GM23248 (cell line): ENCODE measurements around the gene TCF4. TPM values are rescaled to one million over a fixed set of nuclear protein-coding genes. Genes with fewer than 3 reads are reported as not detected.

Experiments used
- DNase-seq: peaks from one replicate; pipeline ENCODE4 v3.0.0-alpha.2; 2015
- H2AFZ ChIP-seq: fragments of 200-600 bp; sonication (generic); 2 replicates; pipeline ENCODE4 v1.6.1; 2016; ENCODE audit warnings: antibody characterized with exemption
- H3F3A ChIP-seq: fragments of 200-600 bp; sonication (generic); 2 replicates; pipeline ENCODE4 v1.6.1; 2016; ENCODE audit warnings: mild to moderate bottlenecking, antibody characterized with exemption, mixed run types; ENCODE audit not compliant: insufficient read depth
- H3K27ac ChIP-seq: fragments of 200-600 bp; sonication (generic); 2 replicates; pipeline ENCODE4 v1.5.1; 2016; ENCODE audit warnings: mild to moderate bottlenecking
- H3K27me3 ChIP-seq: fragments of 200-600 bp; sonication (generic); replicated peaks from 2 replicates; pipeline ENCODE4 v1.6.1; 2016; ENCODE audit warnings: mild to moderate bottlenecking; ENCODE audit not compliant: insufficient read depth
- H3K36me3 ChIP-seq: fragments of 200-600 bp; sonication (generic); 2 replicates; pipeline ENCODE4 v1.6.1; 2016; ENCODE audit warnings: low read depth, mild to moderate bottlenecking
- H3K4me1 ChIP-seq: fragments of 200-600 bp; sonication (generic); 2 replicates; pipeline ENCODE4 v1.6.1; 2016; ENCODE audit warnings: mild to moderate bottlenecking; ENCODE audit not compliant: insufficient read depth
- H3K4me2 ChIP-seq: fragments of 200-600 bp; sonication (generic); one replicate; pipeline ENCODE4 v1.6.1; 2016; ENCODE audit warnings: mild to moderate bottlenecking; ENCODE audit not compliant: unreplicated experiment
- H3K4me3 ChIP-seq: fragments of 200-600 bp; sonication (generic); 2 replicates; pipeline ENCODE4 v1.5.1; 2016; ENCODE audit warnings: mild to moderate bottlenecking
- H3K79me2 ChIP-seq: fragments of 200-600 bp; sonication (generic); 2 replicates; pipeline ENCODE4 v1.6.1; 2016; ENCODE audit warnings: mild to moderate bottlenecking; ENCODE audit not compliant: insufficient read depth
- H3K9ac ChIP-seq: fragments of 200-600 bp; sonication (generic); 2 replicates; pipeline ENCODE4 v1.6.1; 2016; ENCODE audit warnings: mild to moderate bottlenecking
- H3K9me2 ChIP-seq: fragments of 200-600 bp; sonication (generic); 2 replicates; pipeline ENCODE4 v1.6.1; 2016; ENCODE audit warnings: mixed run types, mild to moderate bottlenecking, moderate library complexity; ENCODE audit not compliant: insufficient read depth
- H3K9me3 ChIP-seq: fragments of 200-600 bp; sonication (generic); one replicate; pipeline ENCODE4 v1.6.1; 2017; ENCODE audit warnings: low read depth
- H4K20me1 ChIP-seq: fragments of 200-600 bp; sonication (generic); 2 replicates; pipeline ENCODE4 v1.6.0; 2016; ENCODE audit not compliant: insufficient read depth
- EZH2 ChIP-seq: fragments of 200-600 bp; sonication (generic); IDR thresholded peaks from 2 replicates; pipeline ENCODE4 v1.6.1; 2018; ENCODE audit warnings: antibody characterized with exemption, mild to moderate bottlenecking; ENCODE audit not compliant: insufficient read depth, poor library complexity, severe bottlenecking
- EZH2phosphoT487 ChIP-seq: fragments of 200-600 bp; sonication (generic); IDR thresholded peaks from 2 replicates; pipeline ENCODE4 v1.6.1; 2018; ENCODE audit warnings: antibody characterized with exemption, moderate library complexity, mild to moderate bottlenecking, low read depth; ENCODE audit not compliant: insufficient read depth
- WGBS, 2 experiments: methylation state at CpG; one replicate each; pipeline ENCODE4 v1.1.6; 2015 to 2017; ENCODE audit warnings: low lambda C conversion rate in 2 of 2, low coverage in 1 of 2; ENCODE audit errors: missing lambda C conversion rate in 2 of 2; 5-methylcytosine and 5-hydroxymethylcytosine counted together
- in situ Hi-C: fragments of 300-500 bp; cut with MboI; formaldehyde crosslinking; loops from 2 replicates; pipeline ENCODE4 v1.15.0; 2020
- polyA plus RNA-seq: library from polyadenylated mRNA; unstranded; fragments of >200 nt; fragmentation: Nextera tagmentation; extraction: Ambion mirVana; gene quantifications from 2 replicates; pipeline ENCODE4 v1.2.1, GENCODE V29; 2016
- total RNA-seq: library from RNA; depleted of rRNA; stranded (reverse); fragments of >200 nt; shearing (Covaris generic); gene quantifications from 2 replicates; pipeline ENCODE4 v1.2.3, GENCODE V29; 2014

TCF4 gene
- total and polyA plus RNA-seq, 2 experiments from 2014 or later, result 54.5 to 59.3 TPM

GRCh38 chr18:55440988-55441387 is 147.0 kb downstream of the TCF4 start:
- Histone ChIP-seq H3K27me3 (no peaks in the 10 kb centered on the region), H3K79me2 (peaks cover 90% of the 10 kb centered on the region), H4K20me1 (no peaks in the 10 kb centered on the region)

GRCh38 chr18:55439056-55439455 is 148.9 kb downstream of the TCF4 start:
- TF ChIP-seq EZH2, result no peak
- TF ChIP-seq EZH2phosphoT487, result no peak
- H3K9ac ChIP-seq, result no peak overlapping the region
- H3K27ac ChIP-seq, result no peak overlapping the region
- no peaks in the 10 kb centered on the region for H3K36me3 ChIP-seq
- no peaks in the 10 kb centered on the region for H3K9me3 ChIP-seq
- no peaks in the 10 kb centered on the region for H4K20me1 ChIP-seq
- no peak for DNase-seq
- peaks cover 11% of the 10 kb centered on the region for H3K4me1 ChIP-seq
- 96 to 100% methylated on average over 3 of the region's 3 CpGs for WGBS, 2 experiments
- H3F3A ChIP-seq, result peaks cover 14% of the 10 kb centered on the region; the same call in 1 of the 2 replicates
- peaks cover 82% of the 10 kb centered on the region for H3K79me2 ChIP-seq
- H2AFZ ChIP-seq, result no peak overlapping the region
- no peaks in the 10 kb centered on the region for H3K27me3 ChIP-seq
- in situ Hi-C loops, result no loop called here
- H3K9me2 ChIP-seq, result no peaks in the 10 kb centered on the region
- H3K4me3 ChIP-seq, result no peak overlapping the region
- H3K4me2 ChIP-seq, result no peak overlapping the region

More at GRCh38 chr18:55440988-55441387, 147.0 kb downstream of the TCF4 start:
- Histone ChIP-seq H3K4me2 (no peak overlapping the region), H3F3A (peaks cover 4% of the 10 kb centered on the region; the same call in 1 of the 2 replicates), H3K9ac (no peak overlapping the region), H3K4me1 (0 out of 2 replicates have a peak, but pooled peaks cover under 1% of the 10 kb centered on the region), H3K36me3 (no peaks in the 10 kb centered on the region), H2AFZ (no peak overlapping the region), H3K4me3 (no peak overlapping the region), H3K9me3 (no peaks in the 10 kb centered on the region), H3K27ac (no peak overlapping the region), H3K9me2 (no peaks in the 10 kb centered on the region)
- DNase-seq, result no peak
- in situ Hi-C loops, result no loop called here
- TF ChIP-seq EZH2phosphoT487, result no peak
- no peak for TF ChIP-seq EZH2

- no peak overlapping the region for H3K4me2 ChIP-seq
- H3K9me2 ChIP-seq, result no peaks in the 10 kb centered on the region
- WGBS, 2 experiments, result 95 to 100% methylated on average over 1 of the region's 1 CpG
- peaks cover 11% of the 10 kb centered on the region for H3K4me1 ChIP-seq
- no peak for TF ChIP-seq EZH2
- TF ChIP-seq EZH2phosphoT487, result no peak
- H4K20me1 ChIP-seq, result no peaks in the 10 kb centered on the region
- H3K27ac ChIP-seq, result no peak overlapping the region
- no peak overlapping the region for H3K4me3 ChIP-seq
- peaks cover 79% of the 10 kb centered on the region for H3K79me2 ChIP-seq
- H3K9ac ChIP-seq, result no peak overlapping the region
- H3K36me3 ChIP-seq, result no peaks in the 10 kb centered on the region
- H2AFZ ChIP-seq, result no peak overlapping the region
- H3F3A ChIP-seq, result peaks cover 10% of the 10 kb centered on the region; the same call in 1 of the 2 replicates
- DNase-seq, result peak; percentile 47
- H3K9me3 ChIP-seq, result no peaks in the 10 kb centered on the region
- in situ Hi-C loops, result no loop called here
- H3K27me3 ChIP-seq, result no peaks in the 10 kb centered on the region
These were observed 152.4 kb downstream of the TCF4 start for GRCh38 chr18:55435592-55435991.

- Histone ChIP-seq H3K79me2 (peaks cover 76% of the 10 kb centered on the region), H3K9me3 (no peaks in the 10 kb centered on the region), H3K4me3 (no peak overlapping the region), H3K4me1 (peaks cover 11% of the 10 kb centered on the region), H3K9me2 (no peaks in the 10 kb centered on the region), H4K20me1 (no peaks in the 10 kb centered on the region), H2AFZ (no peak overlapping the region), H3K4me2 (no peak overlapping the region), H3K36me3 (no peaks in the 10 kb centered on the region), H3K9ac (no peak overlapping the region), H3F3A (peaks cover 10% of the 10 kb centered on the region; the same call in 1 of the 2 replicates), H3K27me3 (no peaks in the 10 kb centered on the region), H3K27ac (no peak overlapping the region)
- 92 to 93% methylated on average over 5 of the region's 5 CpGs for WGBS, 2 experiments
- no peak for DNase-seq
- in situ Hi-C loops, result no loop called here
- TF ChIP-seq EZH2 (no peak), EZH2phosphoT487 (no peak)
These were observed 154.3 kb downstream of the TCF4 start for GRCh38 chr18:55433648-55434047.

GRCh38 chr18:55433140-55433539 is 154.9 kb downstream of the TCF4 start:
- Histone ChIP-seq H3K9ac (no peak overlapping the region), H3K27me3 (no peaks in the 10 kb centered on the region), H3K79me2 (peaks cover 75% of the 10 kb centered on the region), H3K9me2 (no peaks in the 10 kb centered on the region), H3K4me1 (peaks cover 16% of the 10 kb centered on the region), H3K4me3 (no peak overlapping the region), H3K9me3 (no peaks in the 10 kb centered on the region), H2AFZ (no peak overlapping the region), H3K27ac (no peak overlapping the region), H3F3A (peaks cover 10% of the 10 kb centered on the region; the same call in 1 of the 2 replicates), H4K20me1 (no peaks in the 10 kb centered on the region), H3K4me2 (no peak overlapping the region), H3K36me3 (no peaks in the 10 kb centered on the region)
- no peak for DNase-seq
- TF ChIP-seq EZH2phosphoT487, result no peak
- TF ChIP-seq EZH2, result no peak
- WGBS, 2 experiments, result 80 to 84% methylated on average over 2 of the region's 2 CpGs
- in situ Hi-C loops, result no loop called here
